Superior temporal gyrus (tissue), 1 donor: Measurements from ENCODE around the gene TBCD.

Experiments
- DNase-seq: peaks from one replicate; pipeline ENCODE4 v3.0.0-alpha.2; 2016; ENCODE audit errors: extremely low spot score

The TBCD gene

DNA sequence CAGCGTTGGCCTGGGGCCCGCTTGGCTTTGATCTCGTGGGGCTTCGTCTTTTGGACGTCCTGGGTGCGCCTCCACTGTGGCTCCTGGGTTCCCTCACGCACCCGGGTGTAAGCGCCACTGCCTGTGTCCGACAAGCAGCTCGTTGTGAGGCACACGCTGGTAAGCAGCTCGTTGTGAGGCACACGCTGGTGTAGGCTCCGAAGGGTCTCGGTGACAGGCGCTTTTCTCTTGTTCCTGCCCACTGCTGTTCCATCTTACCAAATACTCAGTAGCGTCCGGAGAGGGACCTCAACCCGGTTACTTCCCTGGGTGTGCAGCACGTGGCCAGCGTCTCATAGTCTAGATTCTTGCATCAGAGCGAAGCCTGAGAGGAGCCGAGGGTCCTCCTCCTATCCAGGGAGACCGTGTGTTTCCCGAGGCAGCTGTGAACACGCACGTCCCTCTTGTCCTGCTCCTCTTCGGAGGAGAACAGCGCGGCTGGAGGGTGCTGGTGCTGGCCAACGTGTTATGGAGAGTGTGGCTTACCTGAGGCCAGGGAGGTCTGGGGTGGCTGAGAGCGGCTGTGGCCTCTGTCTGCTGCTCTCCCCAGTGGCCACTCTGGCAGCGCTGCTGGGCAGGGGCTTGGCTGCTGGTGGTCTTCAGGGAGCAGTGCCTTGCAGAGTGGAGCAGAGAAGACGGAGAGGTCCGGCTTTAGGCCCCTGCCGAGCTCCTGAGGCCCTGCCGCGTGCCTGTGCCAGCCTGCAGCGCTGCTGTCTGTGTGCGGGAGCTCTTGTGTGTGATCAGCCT lies 120.1 kb downstream of the TBCD start:
- no peak for DNase-seq

DNA sequence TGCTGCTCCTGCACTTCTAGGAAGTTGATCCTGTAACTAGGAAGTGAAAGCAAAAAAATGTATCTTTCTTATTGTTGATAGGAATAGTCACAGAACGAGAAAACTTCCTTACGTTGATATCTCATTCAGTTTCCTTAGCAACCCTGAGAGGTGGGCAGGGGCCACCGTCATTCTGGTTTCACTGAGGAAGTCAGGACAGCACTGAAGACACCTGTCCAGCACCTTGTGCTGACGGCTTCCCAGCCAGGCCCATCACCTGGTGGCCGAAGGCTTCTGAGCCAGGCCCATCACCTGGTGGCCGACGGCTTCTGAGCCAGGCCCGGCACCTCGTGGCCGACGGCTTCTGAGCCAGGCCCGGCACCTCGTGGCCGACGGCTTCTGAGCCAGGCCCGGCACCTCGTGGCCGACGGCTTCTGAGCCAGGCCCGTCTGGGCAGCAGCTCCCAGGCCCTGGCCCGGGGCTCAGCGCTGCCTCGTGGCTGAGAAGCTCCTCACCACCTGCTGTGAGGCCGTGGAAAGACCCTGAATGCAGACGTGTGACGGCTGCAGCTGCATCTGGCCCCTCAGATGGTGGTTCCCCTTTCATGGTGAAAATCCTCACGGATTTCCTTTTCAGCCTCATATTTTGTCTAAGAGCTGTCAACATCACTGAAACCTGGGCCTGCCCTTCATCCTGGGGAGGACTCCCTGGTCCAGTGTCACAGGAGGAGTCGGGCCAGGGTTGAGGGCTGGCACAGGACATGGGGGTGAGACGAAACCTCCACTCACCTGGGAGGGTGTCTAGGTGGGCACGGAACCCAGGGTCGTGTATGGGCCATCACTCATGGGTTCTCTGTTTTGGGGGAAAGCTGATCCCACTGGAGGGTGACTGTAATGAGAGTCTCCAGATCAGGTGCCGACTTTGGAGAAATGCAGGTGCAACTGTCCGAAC lies 121.0 kb downstream of the TBCD start:
- DNase-seq, result no peak

DNA sequence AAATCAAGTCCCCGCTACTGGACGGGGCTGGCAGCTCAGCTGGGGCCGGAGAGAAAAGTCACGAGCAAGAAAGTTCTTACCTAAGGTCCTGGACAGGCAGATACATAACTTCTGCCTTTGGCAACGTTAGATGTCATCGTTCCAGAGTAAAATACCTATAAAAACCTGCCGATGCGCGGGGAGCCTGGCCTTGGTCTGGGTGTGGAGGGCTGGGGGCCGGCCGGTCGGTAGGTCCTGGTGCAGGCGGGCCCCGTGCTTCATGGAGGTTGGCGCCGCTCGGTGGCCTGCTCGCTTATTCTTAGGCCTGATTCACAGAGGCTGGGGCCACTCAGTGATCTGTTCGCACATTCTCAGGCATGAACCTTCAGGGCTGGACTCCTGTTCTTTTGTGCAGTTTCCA lies 121.7 kb downstream of the TBCD start:
- no peak for DNase-seq

DNA sequence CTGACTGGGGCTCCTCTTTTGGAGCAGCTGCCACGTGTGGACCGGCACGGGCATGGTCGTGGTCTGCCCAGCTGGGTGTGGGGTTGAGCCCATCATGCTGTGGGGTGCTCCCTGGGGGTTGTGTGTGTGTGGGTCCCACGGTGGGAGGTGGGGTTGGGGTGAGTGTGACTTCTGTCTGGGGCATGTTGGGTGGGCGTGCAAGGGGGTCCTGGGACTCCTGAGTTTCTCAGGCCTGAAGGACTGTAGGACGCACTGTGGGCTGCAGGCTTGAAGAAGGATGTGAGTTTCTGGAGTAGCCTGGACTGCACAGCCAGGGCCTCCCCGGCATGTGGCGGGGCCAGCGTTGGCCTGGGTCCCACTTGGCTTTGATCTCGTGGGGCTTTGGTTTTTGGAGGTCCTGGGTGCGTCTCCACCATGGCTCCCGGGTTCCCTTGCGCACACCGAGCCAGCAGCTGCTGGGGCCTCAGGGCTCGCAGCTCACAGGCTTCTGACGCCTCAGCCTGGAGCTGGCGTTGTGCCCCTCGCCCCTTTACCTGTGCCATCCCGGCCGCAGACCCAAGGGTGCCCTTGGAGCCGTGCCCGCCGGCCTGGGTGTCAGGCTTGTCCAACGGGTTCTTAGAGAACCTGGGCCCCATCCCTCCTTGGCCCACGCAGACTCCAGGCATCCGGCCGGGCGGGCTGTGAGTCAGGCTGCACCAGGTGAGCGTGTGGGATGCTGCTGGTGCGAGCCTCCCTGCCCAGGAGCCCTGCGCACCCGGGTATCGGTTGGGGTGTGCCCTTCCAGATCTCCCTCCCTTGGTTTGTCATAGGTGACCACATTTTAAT lies 122.4 kb downstream of the TBCD start:
- no peak for DNase-seq

DNA sequence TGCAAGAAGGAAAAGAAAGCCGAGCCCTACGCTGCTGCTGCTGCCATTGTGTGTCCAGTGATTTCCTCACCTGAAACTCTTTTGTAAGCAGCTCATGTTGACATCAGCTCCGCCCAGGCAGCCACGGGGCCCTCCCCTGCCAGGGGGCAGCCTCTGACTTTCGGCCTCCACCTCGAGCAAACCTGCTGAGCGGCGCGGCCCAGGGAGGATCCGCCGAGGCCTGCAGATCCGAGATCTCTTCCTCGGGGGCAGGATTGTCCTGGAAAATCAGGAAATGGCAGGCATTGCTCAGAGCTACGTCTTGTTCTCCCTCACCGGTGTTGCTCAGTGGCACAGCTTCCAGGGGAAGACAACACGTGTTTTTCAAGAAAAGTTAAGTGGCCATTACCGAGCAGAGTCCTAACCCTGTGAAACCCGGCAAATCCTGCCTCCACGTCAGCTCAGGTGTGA lies 123.6 kb downstream of the TBCD start:
- DNase-seq, result no peak

DNA sequence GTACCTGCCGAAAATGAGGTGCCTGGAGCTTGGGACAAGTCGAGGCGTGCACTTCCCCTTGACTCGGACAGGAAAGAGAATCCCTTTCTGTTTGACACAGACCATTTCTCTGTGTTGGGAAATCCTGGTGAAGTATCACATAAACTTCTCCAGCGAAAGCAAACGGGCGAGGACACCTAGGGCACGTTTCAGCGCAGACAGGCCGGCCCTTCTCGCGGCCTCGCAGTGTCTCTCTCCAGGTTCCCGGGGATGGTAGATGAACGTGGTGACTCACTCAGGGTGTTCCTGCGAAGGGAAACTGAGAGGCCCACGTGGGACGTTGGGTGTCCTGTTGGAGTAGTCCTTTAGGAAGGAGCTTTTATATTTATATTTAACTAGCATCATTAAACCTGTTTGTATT lies 124.3 kb downstream of the TBCD start:
- DNase-seq, result no peak

DNA sequence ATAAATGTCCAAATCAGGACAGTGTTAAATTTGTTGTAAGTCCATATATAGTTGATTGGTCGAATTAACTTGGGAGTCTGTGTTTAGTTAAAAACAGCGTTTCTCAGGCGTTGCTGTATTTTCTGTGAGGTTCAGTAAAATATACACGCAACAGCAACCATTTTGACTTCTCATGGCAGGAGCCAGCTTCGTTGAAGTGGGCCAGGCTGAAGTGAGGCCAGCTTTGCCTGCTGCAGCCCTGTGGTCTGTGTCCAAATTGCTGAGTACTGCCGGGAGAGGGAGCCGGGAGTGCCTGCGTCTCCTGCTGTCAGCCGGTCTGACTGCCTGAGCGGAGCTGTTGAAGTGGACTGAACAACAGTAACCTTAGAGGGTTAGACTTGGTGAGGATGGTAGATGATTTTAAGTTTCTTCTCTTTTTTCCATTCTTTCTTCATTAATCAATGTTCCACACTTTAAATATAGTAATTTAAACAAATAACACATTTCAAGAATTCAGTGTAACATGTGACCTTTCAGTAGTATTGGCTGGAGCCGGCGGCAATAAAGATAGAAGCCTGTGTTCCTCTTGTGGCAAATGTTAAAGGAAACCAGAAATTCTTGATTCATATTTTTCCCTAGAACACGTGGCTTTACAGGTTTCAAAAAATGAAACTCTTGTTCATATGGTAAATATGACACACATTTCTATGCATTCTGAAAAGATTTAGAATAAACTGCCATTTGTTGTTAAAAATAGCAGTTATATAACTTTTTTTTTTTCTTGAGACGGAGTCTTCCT lies 124.9 kb downstream of the TBCD start:
- DNase-seq, result peak; percentile 78

DNA sequence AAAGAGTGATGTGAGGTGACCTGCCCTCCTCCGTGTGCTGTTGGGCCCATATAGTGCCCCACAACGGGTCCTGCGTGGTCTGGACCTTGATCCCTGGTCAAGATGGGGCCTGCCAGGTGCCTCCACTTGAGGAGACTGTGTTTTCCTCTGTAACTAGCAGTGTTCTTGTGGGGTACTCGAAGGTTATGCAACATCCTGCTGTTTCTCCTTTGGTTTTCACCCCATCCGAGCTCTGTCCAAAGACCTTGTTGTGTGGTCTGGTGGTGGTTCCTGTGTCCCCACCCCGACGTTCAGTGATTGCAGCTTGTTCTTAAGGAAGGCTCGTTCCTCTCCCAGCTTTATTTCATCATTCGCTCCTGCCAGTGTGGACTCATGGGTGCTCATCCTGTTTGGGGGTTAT lies 126.7 kb downstream of the TBCD start:
- DNase-seq, result no peak

DNA sequence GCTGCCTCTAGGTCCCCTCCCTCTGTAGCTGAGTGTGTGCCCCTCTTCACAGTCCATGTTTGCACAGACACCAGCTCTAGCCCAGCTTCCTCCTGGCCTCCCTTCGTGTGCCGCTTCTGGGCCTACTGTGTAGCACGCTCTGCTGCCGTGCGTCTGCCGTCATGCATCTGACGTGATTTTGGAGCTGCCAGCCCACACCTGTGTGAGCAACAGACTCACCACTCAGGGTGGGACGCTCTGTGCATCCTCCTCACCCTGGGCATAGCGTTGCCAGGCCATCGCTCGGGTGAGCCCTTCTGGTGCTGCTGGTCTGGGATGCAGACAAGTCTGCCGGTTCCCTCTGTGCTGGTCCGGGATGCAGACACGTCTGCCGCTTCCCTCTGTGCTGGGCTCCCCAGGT lies 127.4 kb downstream of the TBCD start:
- DNase-seq, result no peak

DNA sequence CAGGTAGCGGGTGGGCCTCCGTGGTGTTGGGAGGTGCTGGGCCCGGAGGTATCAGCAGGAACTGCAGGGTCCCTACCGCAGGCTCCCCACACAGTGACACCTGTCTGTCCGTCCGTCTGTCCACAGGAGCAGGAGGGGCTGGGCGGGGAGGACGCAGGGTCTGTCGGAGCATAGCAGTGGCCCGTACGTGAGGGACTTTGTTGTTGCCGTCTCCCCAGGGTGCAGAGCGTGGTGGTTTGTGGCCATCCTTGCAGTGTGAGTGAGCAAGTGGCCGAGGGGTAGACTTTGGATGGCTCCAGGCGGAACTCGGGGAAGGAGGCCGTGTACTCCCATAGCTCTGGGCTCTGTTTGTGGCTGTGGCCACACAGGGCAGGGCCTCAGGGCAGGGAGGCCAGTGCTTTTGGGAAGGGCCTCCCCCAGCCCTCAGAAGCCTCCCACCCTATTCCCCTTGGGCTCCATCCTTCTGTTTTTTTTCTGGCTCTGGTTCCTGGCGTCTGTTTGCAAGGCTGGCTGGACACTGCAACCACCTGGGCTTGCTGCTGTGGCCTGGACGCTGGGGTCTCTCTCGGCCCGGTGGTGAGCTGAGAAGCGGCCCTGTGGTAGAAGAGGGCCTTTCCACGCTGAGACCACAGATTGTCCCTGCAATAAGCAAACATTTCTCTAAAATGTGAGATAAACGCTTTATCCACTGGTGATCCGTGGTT lies 128.9 kb downstream of the TBCD start:
- DNase-seq, result no peak

DNA sequence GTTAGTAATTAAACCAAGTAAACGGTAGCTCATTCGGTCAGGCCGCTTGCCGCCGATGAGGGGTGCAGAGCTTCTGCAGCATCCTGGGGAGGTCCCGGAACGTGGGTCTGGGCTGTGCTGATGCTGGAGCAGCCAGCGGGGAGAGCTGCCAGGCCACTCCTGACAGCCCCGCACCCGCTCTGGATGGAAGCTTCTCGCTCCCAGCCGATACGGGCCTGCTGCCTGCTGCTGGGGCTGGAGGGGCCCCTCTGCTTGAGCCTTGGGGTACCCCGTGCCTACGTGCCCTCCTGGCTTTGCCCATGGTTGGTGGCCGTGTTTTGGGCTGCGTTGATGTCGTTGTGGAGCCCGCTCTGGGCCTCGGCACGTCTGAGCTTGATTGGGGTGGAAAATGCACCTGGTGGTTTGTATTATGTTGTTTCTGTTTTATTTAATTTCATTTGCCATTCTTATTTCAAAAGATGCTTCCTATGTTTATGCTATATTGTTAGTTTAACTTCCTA lies 129.5 kb downstream of the TBCD start:
- no peak for DNase-seq

DNA sequence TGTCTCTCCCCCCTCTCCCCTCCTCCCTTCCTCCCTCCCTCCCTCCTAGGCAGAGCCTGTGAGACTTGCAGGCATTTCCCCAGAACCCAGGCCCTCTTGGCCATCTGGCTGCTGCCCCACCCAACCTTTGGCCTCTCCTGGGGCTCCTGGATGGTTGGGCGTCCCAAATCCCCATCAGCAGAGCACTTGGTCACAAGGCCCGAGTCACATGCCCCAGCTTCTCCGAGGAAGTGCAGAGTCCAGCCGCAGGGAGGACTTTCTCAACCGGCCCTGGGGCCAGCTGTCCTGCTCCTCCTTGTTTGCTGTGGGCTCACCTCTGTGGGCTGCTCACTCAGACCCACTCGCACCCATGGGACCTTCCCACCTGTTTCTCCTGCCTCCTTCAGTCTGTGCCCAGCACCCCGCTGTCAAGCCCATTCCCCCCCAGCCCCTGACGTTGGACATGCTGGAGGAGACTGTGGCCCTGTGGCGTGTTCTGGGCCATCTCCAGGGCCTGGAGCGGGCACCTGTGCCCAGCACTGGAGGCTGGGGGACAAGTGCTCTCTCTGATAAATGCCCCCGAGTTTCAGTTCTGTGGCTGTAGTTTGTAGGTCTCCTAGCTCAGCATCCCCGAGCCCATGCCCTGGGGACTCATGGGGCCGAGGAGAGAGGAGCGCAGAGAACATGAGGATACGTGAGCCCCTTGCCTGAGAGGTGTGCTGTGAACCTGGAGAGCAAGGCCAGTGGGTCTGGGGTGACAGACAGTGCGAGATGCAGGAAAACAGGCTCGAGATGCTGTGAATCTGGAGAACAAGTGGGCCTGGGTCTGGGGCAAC lies 130.2 kb downstream of the TBCD start:
- no peak for DNase-seq

DNA sequence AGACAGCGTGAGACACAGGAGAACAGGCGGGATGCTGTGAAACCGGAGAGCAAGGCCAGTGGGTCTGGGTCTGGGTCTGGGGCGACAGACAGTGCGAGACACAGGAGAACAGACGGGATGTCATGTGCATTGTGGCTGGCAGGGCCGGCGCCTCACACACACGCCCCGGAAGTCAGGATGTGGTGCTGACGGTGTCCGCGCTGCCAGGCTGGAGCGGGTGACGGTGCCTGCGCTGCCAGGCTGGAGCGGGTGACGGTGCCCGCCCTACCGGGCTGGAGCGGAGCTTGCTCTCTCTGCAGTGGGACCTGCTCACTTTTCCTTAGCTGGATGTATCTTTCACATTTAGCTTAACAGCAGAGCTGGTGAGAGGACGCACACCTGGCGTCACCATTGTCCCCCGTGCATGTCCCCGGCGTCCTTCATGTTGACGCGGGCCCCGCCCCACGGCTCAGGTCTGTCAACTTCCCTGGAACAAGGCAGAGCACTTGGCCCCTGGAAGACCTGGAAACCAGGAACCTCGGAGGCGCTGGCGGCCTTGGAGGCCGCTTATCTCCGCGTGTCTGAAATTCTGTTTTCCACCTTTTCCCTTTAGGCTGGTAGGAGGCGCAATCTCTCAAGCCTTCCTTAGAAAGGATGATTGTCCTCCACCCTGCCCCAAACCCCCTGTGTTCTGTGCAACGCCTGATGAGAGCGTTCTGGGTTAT lies 131.0 kb downstream of the TBCD start:
- DNase-seq, result no peak

DNA sequence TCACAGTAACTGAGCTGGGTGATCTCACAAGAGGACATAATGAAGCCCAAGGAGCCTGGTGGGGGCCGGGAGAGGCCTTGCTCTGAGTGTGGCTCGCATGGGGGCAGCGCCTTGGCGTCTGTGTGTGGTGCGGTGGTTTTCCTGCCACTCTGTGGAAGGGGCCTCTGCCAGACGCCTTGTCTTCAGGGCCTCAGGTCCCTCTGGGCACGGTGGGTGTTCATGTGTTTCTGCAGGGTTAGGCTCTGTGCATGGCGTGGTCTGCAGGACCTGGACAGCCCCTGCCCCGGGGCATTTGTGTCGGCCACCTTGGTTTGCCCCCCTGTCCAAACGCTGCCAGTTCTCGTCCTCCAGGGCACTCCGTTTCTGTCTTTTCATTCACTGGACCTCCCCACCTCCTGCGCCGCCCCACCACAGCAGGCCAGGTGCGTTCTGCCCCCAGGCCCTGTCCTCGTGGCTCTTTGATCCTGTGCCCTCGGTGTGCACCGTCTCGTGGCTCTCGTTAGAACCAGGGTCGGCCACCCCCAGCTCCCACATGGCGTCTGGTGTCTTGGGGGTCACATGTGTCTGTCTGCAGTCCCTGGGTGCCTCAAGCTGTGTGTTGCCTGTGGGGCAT lies 131.7 kb downstream of the TBCD start:
- no peak for DNase-seq

DNA sequence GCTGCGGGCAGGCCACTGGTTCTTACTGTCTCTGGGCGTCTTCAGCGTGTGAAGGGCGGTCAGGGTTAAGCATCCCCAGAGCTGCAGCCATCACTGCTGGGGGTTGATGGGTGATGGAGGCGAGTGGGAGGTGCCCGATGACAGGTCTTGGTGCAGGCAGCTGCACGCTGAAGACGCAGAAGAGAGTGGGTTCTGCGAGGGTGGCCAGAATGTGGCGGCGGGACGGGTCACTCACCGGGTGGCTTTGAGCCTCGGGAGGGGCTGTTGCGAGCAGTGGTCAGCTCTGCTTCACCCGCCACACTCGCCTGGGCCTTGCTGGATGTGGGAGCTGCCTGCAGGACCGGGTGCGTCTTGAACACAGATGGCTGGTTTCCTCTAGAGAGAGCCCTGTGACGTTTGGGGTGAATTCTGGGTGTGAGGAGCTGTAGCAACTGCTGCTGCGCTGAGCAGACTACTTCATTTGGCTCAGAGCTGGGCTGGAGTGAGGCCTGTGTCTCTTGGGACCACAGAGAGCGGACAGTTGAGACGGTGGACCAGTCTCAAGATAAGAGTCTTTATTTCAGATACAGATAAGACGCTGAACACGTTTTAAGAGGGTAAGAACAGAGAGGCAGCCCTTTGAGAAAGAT lies 132.6 kb downstream of the TBCD start:
- no peak for DNase-seq

DNA sequence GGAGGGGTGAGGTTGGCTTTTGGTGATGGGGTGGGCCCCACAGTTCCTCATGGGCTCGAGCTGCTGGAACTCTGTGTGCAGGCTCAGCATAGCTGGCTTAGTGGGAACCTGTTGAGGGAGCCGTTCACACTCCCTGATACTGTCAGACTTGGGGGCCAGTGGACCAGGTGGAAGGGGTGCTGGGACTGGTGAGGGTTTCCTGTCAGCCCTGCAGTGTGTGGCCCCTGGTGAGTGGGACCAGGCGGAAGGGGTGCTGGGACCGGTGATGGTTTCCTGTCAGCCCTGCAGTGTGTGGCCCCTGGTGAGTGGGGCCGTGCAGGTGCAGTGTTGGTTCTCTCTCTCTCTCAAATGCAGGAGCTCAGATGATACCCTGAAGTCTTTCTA lies 133.1 kb downstream of the TBCD start:
- no peak for DNase-seq

DNA sequence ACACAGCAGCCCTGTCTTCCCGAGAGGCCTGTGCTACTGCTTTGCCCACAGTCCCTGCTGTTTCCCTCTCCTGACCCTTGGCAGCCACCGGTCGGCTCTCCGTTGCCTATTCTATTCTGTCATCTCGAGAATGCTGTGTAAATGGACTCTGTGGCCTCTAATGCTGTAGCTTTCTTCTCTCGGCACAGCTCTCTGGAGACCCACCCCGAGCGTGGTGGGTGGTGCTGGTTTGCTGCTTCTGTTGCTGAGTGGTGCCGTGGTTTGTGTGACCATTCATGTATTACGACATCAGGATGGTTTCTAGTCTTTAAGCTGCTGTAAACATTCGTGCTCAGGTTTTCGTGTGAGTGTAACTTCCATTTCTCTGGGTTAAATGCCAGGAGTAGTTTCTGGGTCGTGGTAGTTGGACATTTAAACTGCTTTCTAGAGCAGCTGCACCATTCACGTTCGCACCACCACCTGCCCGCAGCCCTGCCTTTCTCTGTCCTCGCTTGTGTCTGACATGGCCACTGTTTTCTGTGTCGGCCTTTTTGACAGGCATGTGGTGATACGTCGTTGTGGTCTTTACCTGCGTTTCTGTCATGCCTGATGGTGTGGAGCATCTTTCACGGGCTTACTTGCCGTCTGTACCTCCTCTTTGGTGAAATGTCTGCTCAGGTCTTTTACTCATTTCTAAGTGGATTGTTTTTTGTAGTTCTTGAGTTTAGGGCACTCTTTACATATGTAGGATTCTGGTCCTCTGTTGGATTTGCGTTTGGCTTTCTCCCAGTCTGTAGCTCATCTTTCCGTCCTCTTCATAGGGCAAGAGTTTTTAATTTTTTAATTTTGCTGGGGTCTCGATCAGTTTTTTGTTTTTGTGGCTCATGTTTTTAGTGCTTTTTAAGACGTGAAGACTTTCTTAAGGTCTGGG lies 135.6 kb downstream of the TBCD start:
- DNase-seq, result no peak
